ENCODE results near the gene NPEPL1. TPM values are rescaled to one million over a fixed set of nuclear protein-coding genes. Genes with fewer than 3 reads are reported as not detected.

Gene NPEPL1
- total and polyA plus RNA-seq, 7 donors = 10.6 to 65.1 (median 26.5) TPM

DNA sequence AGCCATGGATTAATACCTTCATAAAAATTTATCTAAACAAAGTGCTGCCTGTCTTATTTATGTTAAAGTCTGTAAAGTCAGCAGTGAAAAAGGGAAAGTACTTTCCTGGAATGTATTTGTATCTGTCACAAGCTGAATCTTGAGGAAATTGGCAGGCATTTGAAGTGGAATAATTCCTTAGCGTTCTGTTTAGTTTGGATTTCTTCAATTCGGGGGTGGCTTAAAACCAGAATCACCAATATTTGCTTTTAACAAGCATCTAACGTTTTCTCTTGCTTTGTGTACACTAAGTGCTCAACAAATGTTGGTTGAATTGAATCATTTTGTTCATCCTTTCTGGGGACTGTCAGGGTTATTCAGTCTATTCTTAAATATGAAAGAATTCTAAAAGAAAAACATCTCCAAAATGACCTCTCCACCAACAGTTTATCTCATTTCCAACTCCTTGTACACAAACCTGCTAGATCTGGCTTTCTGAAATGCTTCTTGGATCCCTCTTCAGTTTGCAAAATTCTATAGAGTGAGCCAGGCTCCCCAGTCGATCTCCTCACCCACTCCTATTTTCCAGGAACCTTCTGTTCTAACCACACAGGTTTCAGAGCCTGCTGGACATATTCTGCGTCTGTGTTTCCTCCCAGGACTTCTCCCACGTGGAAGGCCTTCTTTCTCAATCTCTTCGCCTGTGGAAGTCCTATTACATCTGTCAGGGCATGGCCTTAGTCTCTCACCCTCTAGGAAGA lies 2.0 kb upstream of the NPEPL1 start:
- peaks cover 0 to 6% (median 4%) of the 10 kb centered on the region in 4 donors for H3K36me3 ChIP-seq
- 50 to 58% methylated on average over 7 of the region's 7 CpGs for WGBS, 2 donors
- H3K9me3 ChIP-seq = no peaks in the 10 kb centered on the region
- H3K27me3 ChIP-seq = no peaks in the 10 kb centered on the region
- no peak for DNase-seq
- H3K4me1 ChIP-seq = peaks cover 0 to 53% (median 50%) of the 10 kb centered on the region in 4 donors
- TF ChIP-seq POLR2A (IDR thresholded peaks at IDR 0.05) (no peak), EP300 (IDR thresholded peaks at IDR 0.05) (peak in 2 of 4 donors; percentile 76 to 87), POLR2AphosphoS5 (IDR thresholded peaks at IDR 0.05) (peak; percentile 30 to 74 (median 64))
- TF ChIP-seq, protein P1, sequence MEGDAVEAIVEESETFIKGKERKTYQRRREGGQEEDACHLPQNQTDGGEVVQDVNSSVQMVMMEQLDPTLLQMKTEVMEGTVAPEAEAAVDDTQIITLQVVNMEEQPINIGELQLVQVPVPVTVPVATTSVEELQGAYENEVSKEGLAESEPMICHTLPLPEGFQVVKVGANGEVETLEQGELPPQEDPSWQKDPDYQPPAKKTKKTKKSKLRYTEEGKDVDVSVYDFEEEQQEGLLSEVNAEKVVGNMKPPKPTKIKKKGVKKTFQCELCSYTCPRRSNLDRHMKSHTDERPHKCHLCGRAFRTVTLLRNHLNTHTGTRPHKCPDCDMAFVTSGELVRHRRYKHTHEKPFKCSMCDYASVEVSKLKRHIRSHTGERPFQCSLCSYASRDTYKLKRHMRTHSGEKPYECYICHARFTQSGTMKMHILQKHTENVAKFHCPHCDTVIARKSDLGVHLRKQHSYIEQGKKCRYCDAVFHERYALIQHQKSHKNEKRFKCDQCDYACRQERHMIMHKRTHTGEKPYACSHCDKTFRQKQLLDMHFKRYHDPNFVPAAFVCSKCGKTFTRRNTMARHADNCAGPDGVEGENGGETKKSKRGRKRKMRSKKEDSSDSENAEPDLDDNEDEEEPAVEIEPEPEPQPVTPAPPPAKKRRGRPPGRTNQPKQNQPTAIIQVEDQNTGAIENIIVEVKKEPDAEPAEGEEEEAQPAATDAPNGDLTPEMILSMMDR (IDR thresholded peaks at IDR 0.05) = peak in 1 of 4 experiments; percentile 18
- H3K27ac ChIP-seq = peak overlapping the region; percentile 90 to 96 (median 94)
- H3K4me3 ChIP-seq = no peak overlapping the region
- intact Hi-C loops (cut with DNase I) = loop anchor here (1.0 to 5.0 kb wide), 5 partner anchors 39 to 383 kb away; partner anchors contain the start of genes RAB22A and STX16

DNA sequence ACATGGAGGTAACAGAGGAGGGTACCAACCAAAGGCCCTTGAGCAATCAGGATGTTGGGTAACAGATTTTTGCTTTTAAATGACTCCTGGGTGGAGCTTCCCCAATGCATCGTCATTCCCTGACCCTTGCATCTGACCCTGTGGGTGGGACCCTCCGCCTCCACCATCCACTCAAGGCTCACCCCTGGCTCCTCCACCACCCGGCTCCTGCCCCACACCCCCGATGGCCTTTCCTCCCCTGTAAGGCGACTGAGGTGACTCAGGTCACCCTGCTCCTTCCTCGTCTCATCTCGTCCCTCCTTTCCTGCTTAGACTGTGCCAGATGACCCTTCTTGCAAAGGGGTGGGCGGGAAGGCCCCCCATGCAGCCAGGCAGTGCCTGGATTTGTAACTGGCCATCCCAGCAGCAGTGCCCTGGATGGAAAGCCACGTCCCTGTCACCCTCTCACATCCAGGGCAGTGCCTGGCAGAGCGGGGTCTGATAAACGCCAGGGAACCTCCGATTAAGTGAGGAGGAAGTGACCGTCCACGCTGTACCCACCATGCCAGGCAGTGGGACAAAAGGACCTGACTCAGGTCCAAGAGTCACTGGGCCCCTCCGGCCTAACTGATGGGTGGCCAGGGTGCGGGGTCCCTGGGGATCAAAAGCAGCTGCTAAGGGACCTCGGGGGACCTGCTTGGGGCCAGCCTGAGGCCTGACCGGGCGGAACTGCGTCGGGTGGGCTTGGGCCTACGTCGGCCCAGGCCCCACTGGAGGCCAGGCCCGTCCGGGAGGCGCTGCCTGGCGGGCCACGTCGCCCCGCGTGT lies 624 bp upstream of the NPEPL1 start:
- TF ChIP-seq POLR2AphosphoS5 (IDR thresholded peaks at IDR 0.05) (peak in 1 of 4 donors; percentile 18), POLR2A (IDR thresholded peaks at IDR 0.05) (no peak)
- TF ChIP-seq, protein P1 (IDR thresholded peaks at IDR 0.05) = no peak
- H3K4me3 ChIP-seq = peak overlapping the region in 3 of 4 donors; percentile 11 to 24 (median 20)
- peak; percentile 86 for DNase-seq
- no peaks in the 10 kb centered on the region for H3K9me3 ChIP-seq
- intact Hi-C loops (cut with DNase I) = loop anchor here (1.0 to 5.0 kb wide), 7 partner anchors 41 to 455 kb away; partner anchors contain the start of genes RAB22A and STX16
- WGBS, 2 donors = 69 to 70% methylated on average over 31 of the region's 31 CpGs
- peak overlapping the region; percentile 90 to 96 (median 94) for H3K27ac ChIP-seq
- H3K27me3 ChIP-seq = no peaks in the 10 kb centered on the region
- peaks cover 0 to 53% (median 50%) of the 10 kb centered on the region in 4 donors for H3K4me1 ChIP-seq
- peaks cover 12 to 20% (median 14%) of the 10 kb centered on the region in 4 donors for H3K36me3 ChIP-seq

DNA sequence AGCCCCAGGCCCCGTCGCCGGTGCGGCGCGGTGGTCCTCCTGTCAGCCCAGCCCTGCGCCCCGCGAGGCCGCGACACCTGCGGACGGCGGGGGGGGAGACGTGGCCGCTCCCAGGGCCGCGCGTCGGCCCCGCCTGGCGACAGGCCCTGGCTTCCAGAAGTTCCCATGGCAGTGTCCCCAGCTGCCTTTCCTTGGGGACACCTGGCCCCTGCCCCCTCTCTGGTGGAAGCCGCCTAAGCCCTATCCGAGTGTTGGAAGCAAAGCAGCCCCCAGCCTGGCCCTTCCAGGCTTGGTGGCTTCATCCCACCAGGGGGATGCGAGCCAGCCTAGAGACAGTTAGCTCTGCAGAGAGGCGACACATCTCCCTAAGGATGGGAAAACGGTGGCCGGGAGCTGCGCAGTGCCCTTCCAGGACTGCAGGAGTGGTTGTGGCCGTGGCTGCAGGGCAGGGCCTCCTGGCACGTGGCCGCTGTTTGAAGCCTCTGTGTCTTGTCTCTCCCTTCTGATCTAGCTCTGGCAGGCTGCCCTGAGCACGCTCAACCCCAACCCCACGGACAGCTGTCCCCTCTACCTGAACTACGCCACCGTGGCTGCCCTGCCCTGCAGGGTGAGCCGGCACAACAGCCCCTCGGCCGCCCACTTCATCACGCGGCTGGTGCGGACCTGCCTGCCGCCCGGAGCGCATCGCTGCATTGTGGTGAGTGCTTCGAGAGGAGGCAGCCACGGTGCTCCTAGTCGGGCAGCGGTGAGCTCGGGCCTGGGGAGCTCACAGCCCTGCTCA lies 816 bp downstream of the NPEPL1 start:
- Histone ChIP-seq H3K36me3 (peaks cover 16 to 34% (median 24%) of the 10 kb centered on the region in 4 donors), H3K27ac (peak overlapping the region; percentile 73 to 95 (median 78)), H3K4me3 (peak overlapping the region; percentile 24 to 56 (median 55)), H3K9me3 (no peaks in the 10 kb centered on the region), H3K27me3 (no peaks in the 10 kb centered on the region), H3K4me1 (peaks cover 0 to 53% (median 50%) of the 10 kb centered on the region in 4 donors)
- 39 to 45% methylated on average over 51 of the region's 51 CpGs for WGBS, 2 donors
- peak; percentile 73 for DNase-seq
- peak in 1 of 4 donors; percentile 25 for TF ChIP-seq POLR2AphosphoS5 (IDR thresholded peaks at IDR 0.05)
- TF ChIP-seq EP300 (IDR thresholded peaks at IDR 0.05) = no peak
- TF ChIP-seq, protein P1 (IDR thresholded peaks at IDR 0.05) = no peak
- TF ChIP-seq POLR2A (IDR thresholded peaks at IDR 0.05) = no peak
- intact Hi-C loops (cut with DNase I) = loop anchor here (2.0 to 5.0 kb wide), 5 partner anchors 101 to 457 kb away; partner anchors contain the start of gene RAB22A
